Ishikawa (cell line): ENCODE measurements around the gene ZNF146.
A peak's percentile ranks its signal among the peaks of the same experiment; 100 is the strongest.

ENCODE experiments used
- CEBPB ChIP-seq: IDR thresholded peaks from 2 replicates; pipeline ENCODE4 v1.6.1; 2012
- CREB1 ChIP-seq: IDR thresholded peaks from 2 replicates; pipeline ENCODE4 v1.6.1; 2012; ENCODE audit warnings: low read depth
- EGR1 ChIP-seq: IDR thresholded peaks from 2 replicates; pipeline ENCODE4 v1.6.1; 2012
- EP300 ChIP-seq: IDR thresholded peaks from 2 replicates; pipeline ENCODE4 v1.6.1; 2012; ENCODE audit warnings: borderline replicate concordance
- FOXM1 ChIP-seq: IDR thresholded peaks from 2 replicates; pipeline ENCODE4 v1.6.1; 2012; ENCODE audit warnings: low read depth, borderline replicate concordance
- MAX ChIP-seq: IDR thresholded peaks from 2 replicates; pipeline ENCODE4 v1.6.1; 2012
- NFIC ChIP-seq: IDR thresholded peaks from 2 replicates; pipeline ENCODE4 v1.6.1; 2012
- RAD21 ChIP-seq: IDR thresholded peaks from 2 replicates; pipeline ENCODE4 v1.6.1; 2012; ENCODE audit warnings: low read depth
- REST ChIP-seq: IDR thresholded peaks from 2 replicates; pipeline ENCODE4 v1.6.1; 2012; ENCODE audit warnings: low read depth, mild to moderate bottlenecking
- TAF1 ChIP-seq: IDR thresholded peaks from 2 replicates; pipeline ENCODE4 v1.6.1; 2012; ENCODE audit warnings: low read depth, mild to moderate bottlenecking
- TCF12 ChIP-seq: IDR thresholded peaks from 2 replicates; pipeline ENCODE4 v1.6.1; 2012; ENCODE audit warnings: low read depth
- TEAD4 ChIP-seq: IDR thresholded peaks from 2 replicates; pipeline ENCODE4 v1.6.1; 2012
- USF1 ChIP-seq: IDR thresholded peaks from 2 replicates; pipeline ENCODE4 v1.6.1; 2012
- YY1 ChIP-seq: IDR thresholded peaks from 2 replicates; pipeline ENCODE4 v1.6.1; 2012; ENCODE audit warnings: low read depth
- ZBTB7A ChIP-seq: IDR thresholded peaks from 2 replicates; pipeline ENCODE4 v1.6.1; 2012; ENCODE audit warnings: low read depth

ZNF146 gene

DNA sequence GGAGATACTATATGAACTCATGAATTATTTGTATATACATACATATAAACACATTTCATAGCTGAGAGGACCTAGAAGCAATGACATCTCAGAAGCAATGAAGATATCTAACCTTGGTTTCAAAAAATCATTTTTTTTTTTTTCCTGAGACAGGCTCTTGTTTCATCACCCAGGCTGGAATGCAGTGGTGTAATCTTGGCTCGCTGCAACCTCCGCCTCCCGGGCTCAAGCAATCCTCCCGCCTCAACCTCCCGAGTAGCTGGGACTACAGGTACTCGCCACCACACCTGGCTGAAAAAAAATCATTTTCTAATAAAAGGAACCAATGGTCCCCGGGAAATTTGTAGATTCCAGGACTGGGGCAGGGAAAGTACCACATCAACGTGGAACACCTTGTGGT lies 4.4 kb upstream of the ZNF146 start:
- no peak for TF ChIP-seq CREB1
- no peak for TF ChIP-seq RAD21

- TF ChIP-seq EP300 (no peak), CEBPB (no peak), TCF12 (no peak), USF1 (no peak), MAX (no peak), CREB1 (no peak), YY1 (no peak), EGR1 (no peak), TAF1 (no peak), REST (no peak), NFIC (no peak), TEAD4 (no peak), RAD21 (no peak), ZBTB7A (no peak), FOXM1 (no peak)
Observed at GRCh38 chr19:36212895-36213294, 2.0 kb upstream of the ZNF146 start.

GRCh38 chr19:36215276-36216123 lies 594 bp downstream of the ZNF146 start:
- TF ChIP-seq CREB1 (0 out of 2 replicates have a peak, but pooled peaks have one; percentile 20), CEBPB (no peak), TCF12 (no peak), EP300 (no peak; the same call in 1 of the 2 replicates), TEAD4 (no peak), ZBTB7A (no peak), EGR1 (no peak), TAF1 (peak; percentile 7; the same call in 1 of the 2 replicates)

GRCh38 chr19:36221474-36221873 lies 6.6 kb downstream of the ZNF146 start:
- no peak for TF ChIP-seq RAD21
- no peak for TF ChIP-seq TEAD4
- no peak for TF ChIP-seq EGR1
- no peak for TF ChIP-seq USF1
- no peak for TF ChIP-seq REST
- TF ChIP-seq TAF1, result no peak
- no peak for TF ChIP-seq ZBTB7A
- TF ChIP-seq CREB1, result no peak
- no peak for TF ChIP-seq EP300
- TF ChIP-seq MAX, result no peak
- TF ChIP-seq YY1, result no peak
- no peak for TF ChIP-seq CEBPB
- TF ChIP-seq TCF12, result no peak
- TF ChIP-seq NFIC, result no peak

GRCh38 chr19:36222503-36222902 lies 7.6 kb downstream of the ZNF146 start:
- no peak for TF ChIP-seq RAD21
- no peak for TF ChIP-seq TAF1
- TF ChIP-seq TEAD4, result no peak
- TF ChIP-seq FOXM1, result no peak
- no peak for TF ChIP-seq CREB1
- no peak for TF ChIP-seq EP300
- no peak for TF ChIP-seq NFIC
- TF ChIP-seq YY1, result no peak
- no peak for TF ChIP-seq REST
